PC-3 (cell line): ENCODE results near the gene TENM4. TPM values are rescaled to one million over a fixed set of nuclear protein-coding genes. Genes with fewer than 3 reads are reported as not detected.

Experiments
- ATAC-seq: fragments of 200-7000 bp; cut with Tn5 transposase; 2 replicates; pipeline ENCODE4 v1.9.1; 2020; ENCODE audit warnings: mild to moderate bottlenecking, moderate library complexity
- BruUV-seq: library from RNA; stranded (reverse); fragments of 400-500 nt; replicated peaks from 2 replicates; lab custom pipeline; 2021; lab: Mats Ljungman, UMichigan
- CTCF ChIA-PET: fragments of 300-600 bp; sonication (Branson Sonifier 250); formaldehyde crosslinking; loops from one replicate; lab custom pipeline; 2022; ENCODE audit warnings: antibody characterized with exemption; lab: Charles Lee
- POLR2A ChIA-PET: fragments of 300-600 bp; sonication (Branson Sonifier 250); formaldehyde crosslinking; loops from one replicate; lab custom pipeline; 2022; ENCODE audit warnings: antibody characterized with exemption; ENCODE audit not compliant: unreplicated experiment; lab: Charles Lee
- DNase-seq: peaks from one replicate; pipeline ENCODE4 v3.0.0-alpha.2; 2015
- H2AFZ ChIP-seq: fragments of 300-600 bp; sonication (generic); 2 replicates; pipeline ENCODE4 v1.6.0; 2016; ENCODE audit warnings: antibody characterized with exemption, low read length
- H3F3A ChIP-seq: fragments of 300-600 bp; sonication (generic); one replicate; pipeline ENCODE4 v1.6.0; 2017; ENCODE audit warnings: antibody characterized with exemption, low read length, control low read depth, mild to moderate bottlenecking; ENCODE audit not compliant: unreplicated experiment
- H3K27ac ChIP-seq: fragments of 300-600 bp; sonication (generic); 2 replicates; pipeline ENCODE4 v1.5.1; 2016; ENCODE audit warnings: mild to moderate bottlenecking, low read length
- H3K27me3 ChIP-seq: fragments of 300-600 bp; sonication (generic); 2 replicates; pipeline ENCODE4 v1.6.1; 2016; ENCODE audit warnings: low read length, mixed read lengths
- H3K36me3 ChIP-seq: fragments of 300-600 bp; sonication (generic); 2 replicates; pipeline ENCODE4 v1.6.1; 2016; ENCODE audit warnings: low read depth, mixed run types, low read length, mixed read lengths
- H3K4me1 ChIP-seq: fragments of 300-600 bp; sonication (generic); 2 replicates; pipeline ENCODE4 v1.5.1; 2016; ENCODE audit warnings: low read length; ENCODE audit not compliant: insufficient read depth
- H3K4me2 ChIP-seq: fragments of 300-600 bp; sonication (generic); 2 replicates; pipeline ENCODE4 v1.6.0; 2016; ENCODE audit warnings: low read length
- H3K4me3 ChIP-seq: fragments of 300-600 bp; sonication (generic); 2 replicates; pipeline ENCODE4 v1.5.1; 2016; ENCODE audit warnings: mild to moderate bottlenecking, low read length, mixed read lengths
- H3K79me2 ChIP-seq: fragments of 300-600 bp; sonication (generic); 2 replicates; pipeline ENCODE4 v1.6.1; 2017; ENCODE audit warnings: low read length, mixed read lengths
- H3K9ac ChIP-seq: fragments of 300-600 bp; sonication (generic); 2 replicates; pipeline ENCODE4 v1.6.0; 2016; ENCODE audit warnings: mild to moderate bottlenecking, low read length
- H3K9me2 ChIP-seq: fragments of 300-600 bp; sonication (generic); replicated peaks from 2 replicates; pipeline ENCODE4 v1.6.1; 2016; ENCODE audit warnings: mixed run types, low read length, mixed read lengths
- H3K9me3 ChIP-seq: fragments of 300-600 bp; sonication (generic); 2 replicates; pipeline ENCODE4 v1.6.1; 2016; ENCODE audit warnings: low read length, mixed read lengths
- H4K20me1 ChIP-seq: fragments of 300-600 bp; sonication (generic); 2 replicates; pipeline ENCODE4 v1.6.1; 2016; ENCODE audit warnings: low read length, mixed read lengths
- CTCF ChIP-seq: fragments of 300-600 bp; sonication (generic); conservative IDR thresholded peaks from 2 replicates; pipeline ENCODE4 v1.5.1; 2017; ENCODE audit warnings: antibody characterized with exemption, low read depth, mild to moderate bottlenecking, low read length
- EZH2 ChIP-seq: fragments of 300-600 bp; sonication (generic); IDR thresholded peaks from one replicate; pipeline ENCODE4 v1.6.1; 2017; ENCODE audit warnings: antibody characterized with exemption, mild to moderate bottlenecking, low read length; ENCODE audit not compliant: unreplicated experiment
- EZH2phosphoT487 ChIP-seq: fragments of 300-600 bp; sonication (generic); IDR thresholded peaks from 2 replicates; pipeline ENCODE4 v1.6.1; 2018; ENCODE audit warnings: mild to moderate bottlenecking, antibody characterized with exemption, low read length, borderline replicate concordance
- intact Hi-C: fragments of 100-400 bp; cut with micrococcal nuclease; formaldehyde crosslinking; loops from 2 replicates; pipeline ENCODE4 v1.9.0; 2023
- total RNA-seq: library from RNA; depleted of rRNA; stranded (reverse); fragments of >200 nt; gene quantifications from 2 replicates; pipeline ENCODE4 v1.2.3, GENCODE V29; 2014

TENM4 gene
- total RNA-seq, 1 experiment from 2014 or later, result 19.7 TPM

GRCh38 chr11:78676026-78676557 lies 764.7 kb downstream of the TENM4 start:
- H4K20me1 ChIP-seq, result no peaks in the 10 kb centered on the region
- no peaks in the 10 kb centered on the region for H3K79me2 ChIP-seq
- CTCF ChIA-PET, result no interaction called here
- no peak overlapping the region for H3K27ac ChIP-seq
- DNase-seq (no peak), ATAC-seq (no peak)
- no peak overlapping the region for H3K9ac ChIP-seq
- H3K9me3 ChIP-seq, result no peaks in the 10 kb centered on the region
- intact Hi-C loops, result no loop called here
- TF ChIP-seq EZH2, result no peak
- no peak for TF ChIP-seq EZH2phosphoT487
- no peak for TF ChIP-seq CTCF
- H3F3A ChIP-seq, result no peaks in the 10 kb centered on the region
- H3K27me3 ChIP-seq, result no peaks in the 10 kb centered on the region
- H3K4me3 ChIP-seq, result no peak overlapping the region
- BruUV-seq, result no TSS peak
- no peak overlapping the region for H2AFZ ChIP-seq
- H3K4me1 ChIP-seq, result no peaks in the 10 kb centered on the region
- H3K36me3 ChIP-seq, result no peaks in the 10 kb centered on the region
- H3K9me2 ChIP-seq, result no peaks in the 10 kb centered on the region
- POLR2A ChIA-PET, result no interaction called here
- H3K4me2 ChIP-seq, result no peak overlapping the region

- CTCF ChIA-PET, result no interaction called here
- intact Hi-C loops, result no loop called here
- no peak for ATAC-seq
- BruUV-seq, result no TSS peak
- no peak overlapping the region for H3K27ac ChIP-seq
- no peak overlapping the region for H3K4me2 ChIP-seq
- no peaks in the 10 kb centered on the region for H3K79me2 ChIP-seq
- no peak overlapping the region for H3K9ac ChIP-seq
- no peaks in the 10 kb centered on the region for H4K20me1 ChIP-seq
- no peak overlapping the region for H2AFZ ChIP-seq
- no peaks in the 10 kb centered on the region for H3K4me1 ChIP-seq
- H3K9me2 ChIP-seq, result no peaks in the 10 kb centered on the region
- TF ChIP-seq EZH2phosphoT487 (no peak), EZH2 (no peak), CTCF (no peak)
- POLR2A ChIA-PET, result no interaction called here
- H3K36me3 ChIP-seq, result no peaks in the 10 kb centered on the region
- H3K4me3 ChIP-seq, result no peak overlapping the region
- H3F3A ChIP-seq, result no peaks in the 10 kb centered on the region
- no peak for DNase-seq
- no peaks in the 10 kb centered on the region for H3K9me3 ChIP-seq
- H3K27me3 ChIP-seq, result no peaks in the 10 kb centered on the region
Observed at GRCh38 chr11:78672850-78673620, 767.8 kb downstream of the TENM4 start.

DNA sequence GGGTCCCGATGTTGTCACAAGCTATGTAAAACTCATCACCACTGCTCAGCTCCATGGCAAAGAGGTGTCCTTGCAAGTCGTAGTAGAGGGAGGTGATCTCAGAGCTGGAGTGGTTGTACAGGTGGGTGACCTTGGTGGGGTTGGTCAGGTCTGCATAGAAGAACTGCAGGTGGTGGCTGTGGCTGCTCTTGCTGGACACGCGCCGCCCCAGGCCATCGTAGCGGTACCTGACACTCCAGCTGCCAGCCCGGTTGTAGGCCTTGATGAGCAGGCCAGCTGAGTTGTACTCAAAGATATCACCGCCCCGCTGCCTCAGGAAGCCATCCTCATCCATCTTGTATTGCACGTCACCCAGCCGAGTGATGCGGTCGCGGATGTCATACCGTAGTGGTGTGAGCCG lies 771.6 kb downstream of the TENM4 start:
- Histone ChIP-seq H3K9me2 (no peaks in the 10 kb centered on the region), H4K20me1 (no peaks in the 10 kb centered on the region), H2AFZ (no peak overlapping the region), H3K27me3 (no peaks in the 10 kb centered on the region), H3K4me1 (peaks cover 9% of the 10 kb centered on the region), H3K4me2 (no peak overlapping the region), H3K4me3 (no peak overlapping the region), H3K9ac (no peak overlapping the region), H3K27ac (no peak overlapping the region), H3K9me3 (no peaks in the 10 kb centered on the region), H3F3A (no peaks in the 10 kb centered on the region), H3K79me2 (no peaks in the 10 kb centered on the region), H3K36me3 (no peaks in the 10 kb centered on the region)
- ATAC-seq (no peak), DNase-seq (no peak)
- ChIA-PET CTCF (no interaction called here), POLR2A (no interaction called here)
- intact Hi-C loops, result no loop called here
- BruUV-seq, result no TSS peak
- no peak for TF ChIP-seq EZH2
- TF ChIP-seq EZH2phosphoT487, result no peak
- TF ChIP-seq CTCF, result no peak
